Panc1 (cell line): Measurements from ENCODE around the gene GNAI1.

Experiments
- CTCF ChIP-seq: fragments of 450-650 bp; IDR thresholded peaks from 2 replicates; pipeline ENCODE4 v1.5.1; 2017; ENCODE audit warnings: mild to moderate bottlenecking
- POLR2AphosphoS5 ChIP-seq: IDR thresholded peaks from 2 replicates; pipeline ENCODE4 v1.6.1; 2012; ENCODE audit warnings: mild to moderate bottlenecking, low read depth, low read length, moderate library complexity
- SIN3A ChIP-seq: IDR thresholded peaks from 2 replicates; pipeline ENCODE4 v1.6.1; 2012; ENCODE audit warnings: low read depth, mild to moderate bottlenecking, low read length, moderate library complexity, borderline replicate concordance; ENCODE audit not compliant: insufficient read depth
- TCF7L2 ChIP-seq: IDR thresholded peaks from 2 replicates; pipeline ENCODE4 v1.6.1; 2011; ENCODE audit warnings: mild to moderate bottlenecking, low read depth, low read length, inconsistent platforms

- no peak for TF ChIP-seq CTCF
- TF ChIP-seq POLR2AphosphoS5: no peak
- TF ChIP-seq SIN3A: no peak
- TF ChIP-seq TCF7L2: no peak
These were observed 52.6 kb downstream of the GNAI1 start for GRCh38 chr7:80187279-80187678.
